Right kidney (tissue), 1 donor: Measurements from ENCODE around the gene NTSR1.

Experiments used
- DNase-seq: peaks from one replicate; pipeline ENCODE4 v3.0.0-alpha.2; 2016

Gene NTSR1

GRCh38 chr20:62725596-62726268 is 17.1 kb downstream of the NTSR1 start:
- DNase-seq, result no peak

- no peak for DNase-seq
These were observed 17.6 kb downstream of the NTSR1 start for GRCh38 chr20:62726276-62726675.

- no peak for DNase-seq
These were observed 18.3 kb downstream of the NTSR1 start for GRCh38 chr20:62726716-62727583.

GRCh38 chr20:62727584-62728027 is 19.0 kb downstream of the NTSR1 start:
- no peak for DNase-seq

- DNase-seq, result no peak
These were observed 19.6 kb downstream of the NTSR1 start for GRCh38 chr20:62728028-62728780.

- no peak for DNase-seq
These were observed 20.2 kb downstream of the NTSR1 start for GRCh38 chr20:62728781-62729300.

GRCh38 chr20:62730481-62730880 is 21.8 kb downstream of the NTSR1 start:
- DNase-seq, result no peak

- DNase-seq, result no peak
These were observed 23.6 kb downstream of the NTSR1 start for GRCh38 chr20:62732031-62732760.

GRCh38 chr20:62732842-62733525 is 24.3 kb downstream of the NTSR1 start:
- DNase-seq, result no peak

- DNase-seq, result no peak
These were observed 24.8 kb downstream of the NTSR1 start for GRCh38 chr20:62733526-62733842.

- no peak for DNase-seq
These were observed 25.3 kb downstream of the NTSR1 start for GRCh38 chr20:62733891-62734290.

GRCh38 chr20:62734326-62734725 is 25.7 kb downstream of the NTSR1 start:
- DNase-seq, result no peak

- DNase-seq, result no peak
These were observed 26.2 kb downstream of the NTSR1 start for GRCh38 chr20:62734881-62735280.

- DNase-seq, result no peak
These were observed 26.7 kb downstream of the NTSR1 start for GRCh38 chr20:62735331-62735821.

GRCh38 chr20:62736026-62736406 is 27.4 kb downstream of the NTSR1 start:
- no peak for DNase-seq

GRCh38 chr20:62736407-62737071 is 27.9 kb downstream of the NTSR1 start:
- DNase-seq, result no peak

- no peak for DNase-seq
These were observed 28.7 kb downstream of the NTSR1 start for GRCh38 chr20:62737271-62737811.

- DNase-seq, result no peak
These were observed 29.6 kb downstream of the NTSR1 start for GRCh38 chr20:62738025-62738881.

GRCh38 chr20:62739067-62739466 is 30.4 kb downstream of the NTSR1 start:
- no peak for DNase-seq
